ENCODE results near the gene SFXN5.

- no peak for TF ChIP-seq CTCF (IDR thresholded peaks at IDR 0.05; ENCODE audit: insufficient read depth, low read length, poor library complexity, severe bottlenecking)
- no peak for TF ChIP-seq EZH2phosphoT487 (conservative IDR thresholded peaks at IDR 0.05; ENCODE audit: low read length)
Observed at GRCh38 chr2:73099486-73099885, 28.0 kb upstream of the SFXN5 start.
